GM21360 (cell line): ENCODE measurements around the gene ZNRF2.
A peak's percentile ranks its signal among the peaks of the same experiment; 100 is the strongest.
"Not testable (repeated sequence)": the region's sequence is repeated elsewhere in the genome, so short reads cannot be mapped to it uniquely, and the experiment has no call there.

Source experiments
- ATAC-seq: cut with Tn5 transposase; IDR thresholded peaks from one replicate; pipeline ENCODE4 v1.9.1; 2021; ENCODE audit warnings: mild to moderate bottlenecking, moderate library complexity; ENCODE audit not compliant: unreplicated experiment

The ZNRF2 gene

GRCh38 chr7:30260246-30260768 is 24.1 kb upstream of the ZNRF2 start:
- no peak for ATAC-seq

GRCh38 chr7:30263090-30263710 is 21.2 kb upstream of the ZNRF2 start:
- ATAC-seq: no peak

GRCh38 chr7:30264052-30264451 is 20.3 kb upstream of the ZNRF2 start:
- no peak for ATAC-seq

DNA sequence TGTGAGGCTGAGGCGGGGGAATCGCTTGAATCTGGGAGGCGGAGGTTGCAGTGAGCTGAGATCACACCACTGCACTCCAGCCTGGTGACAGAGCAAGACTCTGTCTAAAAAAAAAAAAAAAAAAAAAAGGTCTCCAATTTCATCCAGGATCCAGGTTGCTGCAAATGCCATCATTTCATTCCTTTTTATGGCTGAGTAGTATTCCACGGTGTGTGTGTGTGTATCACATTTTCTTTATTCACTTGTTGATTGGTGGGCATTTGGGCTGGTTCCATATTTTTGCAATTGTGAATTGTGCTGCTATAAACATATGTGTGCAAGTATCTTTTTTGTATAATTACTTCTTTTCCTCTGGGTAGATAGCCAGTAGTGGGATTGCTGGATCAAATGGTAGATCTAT is 19.2 kb upstream of the ZNRF2 start:
- ATAC-seq: not testable (repeated sequence)

GRCh38 chr7:30266686-30267085 is 17.7 kb upstream of the ZNRF2 start:
- no peak for ATAC-seq

GRCh38 chr7:30268586-30268985 is 15.8 kb upstream of the ZNRF2 start:
- ATAC-seq: no peak

DNA sequence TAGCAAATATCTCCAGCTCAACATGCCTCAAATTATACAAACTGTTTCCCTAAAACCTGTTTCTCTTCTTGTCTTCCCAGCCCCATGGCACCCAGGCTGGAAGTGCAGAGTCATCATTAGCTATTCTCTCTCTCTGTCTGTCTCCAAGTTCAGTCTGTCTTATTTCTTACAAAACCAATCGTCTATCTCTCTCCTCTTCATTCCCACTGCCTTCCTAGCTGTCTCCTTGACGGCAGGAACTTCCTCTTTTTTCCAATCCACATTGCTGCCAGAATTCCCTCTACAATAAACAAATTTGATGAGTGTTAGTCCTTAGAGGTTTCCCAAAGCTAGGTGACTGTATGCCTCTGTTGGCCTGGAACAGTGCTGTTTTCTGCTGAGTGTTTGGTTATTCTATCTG is 14.9 kb upstream of the ZNRF2 start:
- no peak for ATAC-seq

GRCh38 chr7:30270921-30271320 is 13.5 kb upstream of the ZNRF2 start:
- no peak for ATAC-seq

- no peak for ATAC-seq
These were observed 12.3 kb upstream of the ZNRF2 start for GRCh38 chr7:30272126-30272525.

- ATAC-seq: no peak
These were observed 10.8 kb upstream of the ZNRF2 start for GRCh38 chr7:30273552-30273951.

- no peak for ATAC-seq
These were observed 9.8 kb upstream of the ZNRF2 start for GRCh38 chr7:30274641-30275040.

DNA sequence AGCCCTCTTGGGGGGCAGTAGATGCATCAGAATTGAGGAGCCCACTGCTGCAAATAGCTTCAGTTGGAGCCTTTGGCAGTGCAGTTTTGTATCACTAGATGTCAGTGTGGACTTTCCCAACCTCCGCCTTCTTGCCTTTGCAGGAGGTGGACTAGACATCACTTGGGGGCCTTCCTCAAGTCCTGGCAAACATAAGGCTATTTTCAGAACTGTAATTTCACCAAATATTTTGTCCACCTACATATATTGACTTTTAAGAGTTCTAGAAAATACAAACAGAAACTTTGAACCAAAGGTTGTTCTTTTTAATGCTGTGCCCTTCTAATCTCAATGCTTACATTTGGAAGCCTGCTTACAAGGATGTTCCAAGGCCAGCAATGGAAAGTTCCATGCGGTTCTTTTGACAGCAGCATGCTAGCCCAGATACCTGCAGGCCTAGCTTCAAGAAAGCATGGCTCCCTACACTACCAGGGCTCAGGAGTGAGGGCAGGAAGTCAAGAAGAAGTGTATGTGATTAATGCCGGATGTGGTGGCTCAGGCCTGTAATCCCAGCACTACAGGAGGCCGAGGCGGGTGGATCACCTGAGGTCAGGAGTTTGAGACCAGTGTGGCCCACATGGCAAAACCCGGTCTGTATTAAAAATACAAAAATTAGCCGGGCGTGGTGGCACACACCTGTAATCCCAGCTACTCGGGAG is 8.0 kb upstream of the ZNRF2 start:
- ATAC-seq: no peak

GRCh38 chr7:30278376-30278775 is 6.0 kb upstream of the ZNRF2 start:
- ATAC-seq: no peak

DNA sequence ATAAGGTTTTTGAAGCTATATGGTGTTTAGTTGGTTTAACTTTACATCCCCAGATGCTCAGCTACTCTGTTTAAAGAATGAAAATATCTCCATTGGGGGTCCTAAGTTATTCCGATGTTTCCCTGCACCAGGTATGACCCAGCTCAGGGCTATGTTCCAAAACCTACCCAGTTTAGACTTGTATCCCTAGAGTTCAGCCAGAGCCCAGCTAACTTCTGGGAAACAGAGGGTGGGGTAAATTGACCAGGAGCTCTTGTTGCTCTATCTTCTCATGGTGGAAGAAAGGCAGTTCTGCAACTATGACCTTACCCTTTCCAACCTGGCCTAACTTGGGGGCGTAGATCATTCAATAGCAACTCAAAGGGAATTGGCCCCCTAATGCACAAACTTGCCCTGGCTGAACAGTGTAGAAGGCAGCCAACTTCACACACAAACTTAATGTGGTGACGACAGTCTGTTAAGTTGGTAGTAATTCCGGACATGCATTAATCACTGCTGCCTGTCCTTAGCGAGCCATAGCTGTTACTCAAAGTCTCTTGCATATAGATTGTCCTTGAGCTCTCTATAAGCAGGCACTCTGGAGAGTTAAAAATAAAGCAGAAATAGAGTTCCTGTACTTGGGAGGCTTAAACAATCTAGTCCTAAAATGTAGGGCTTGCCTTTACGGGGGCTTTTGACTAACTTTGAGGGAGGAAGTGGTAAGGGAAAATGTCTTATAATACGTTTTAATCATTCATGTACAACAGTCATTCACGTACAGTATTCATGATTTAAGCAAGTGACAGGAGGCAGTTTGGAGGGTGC is 5.3 kb upstream of the ZNRF2 start:
- ATAC-seq: no peak

DNA sequence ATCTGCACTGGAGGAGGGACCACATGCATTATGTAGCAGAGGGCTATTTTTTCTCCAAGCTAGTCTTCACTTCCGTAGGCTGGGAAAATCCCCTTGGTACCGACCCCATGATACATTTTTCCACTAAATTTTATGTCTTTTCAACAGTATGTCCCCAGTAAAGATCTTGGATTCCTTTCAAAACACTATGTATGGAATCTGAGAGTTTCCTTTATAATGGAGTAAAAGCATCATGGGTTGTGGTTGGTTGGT is 4.8 kb upstream of the ZNRF2 start:
- no peak for ATAC-seq

- ATAC-seq: no peak
These were observed 3.8 kb upstream of the ZNRF2 start for GRCh38 chr7:30280631-30281030.

DNA sequence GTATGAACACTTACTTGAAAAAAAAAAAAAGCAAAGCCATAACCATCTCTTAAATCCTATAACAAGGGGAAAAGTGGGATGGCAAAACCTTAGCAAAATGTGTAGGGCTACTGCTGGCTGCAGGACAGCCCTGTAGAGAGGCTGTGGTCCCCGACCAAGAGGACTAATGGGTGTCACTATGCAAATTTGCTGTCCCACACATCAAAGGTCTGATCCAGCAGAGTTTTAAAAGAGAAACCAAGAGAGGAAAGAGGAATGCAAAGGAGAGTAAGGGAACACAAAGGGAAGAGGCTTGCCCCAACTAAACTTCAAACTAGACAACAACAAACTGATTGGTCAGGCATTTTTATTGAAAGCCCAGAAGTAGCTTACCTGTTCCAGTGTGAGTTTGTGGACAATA is 3.1 kb upstream of the ZNRF2 start:
- no peak for ATAC-seq

- ATAC-seq: no peak
These were observed 2.6 kb upstream of the ZNRF2 start for GRCh38 chr7:30281791-30282190.

DNA sequence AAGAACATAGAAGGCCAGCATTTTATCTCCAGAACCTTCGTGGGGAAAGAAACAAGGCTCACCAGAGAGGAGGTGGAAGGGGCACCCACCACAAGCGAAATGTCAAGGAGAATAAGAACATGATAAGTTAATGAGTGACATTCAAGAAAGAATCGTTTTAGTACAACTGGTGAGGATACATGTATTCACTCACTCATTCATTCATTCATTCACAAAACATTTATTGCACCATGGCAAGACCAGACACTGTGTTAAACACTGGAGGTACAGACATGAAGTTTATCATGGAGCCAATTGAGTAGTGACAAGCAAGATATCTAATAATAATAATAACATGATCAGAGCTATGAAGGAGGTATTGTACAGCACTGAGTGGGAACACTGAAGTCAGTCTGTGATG is 1.7 kb upstream of the ZNRF2 start:
- no peak for ATAC-seq

DNA sequence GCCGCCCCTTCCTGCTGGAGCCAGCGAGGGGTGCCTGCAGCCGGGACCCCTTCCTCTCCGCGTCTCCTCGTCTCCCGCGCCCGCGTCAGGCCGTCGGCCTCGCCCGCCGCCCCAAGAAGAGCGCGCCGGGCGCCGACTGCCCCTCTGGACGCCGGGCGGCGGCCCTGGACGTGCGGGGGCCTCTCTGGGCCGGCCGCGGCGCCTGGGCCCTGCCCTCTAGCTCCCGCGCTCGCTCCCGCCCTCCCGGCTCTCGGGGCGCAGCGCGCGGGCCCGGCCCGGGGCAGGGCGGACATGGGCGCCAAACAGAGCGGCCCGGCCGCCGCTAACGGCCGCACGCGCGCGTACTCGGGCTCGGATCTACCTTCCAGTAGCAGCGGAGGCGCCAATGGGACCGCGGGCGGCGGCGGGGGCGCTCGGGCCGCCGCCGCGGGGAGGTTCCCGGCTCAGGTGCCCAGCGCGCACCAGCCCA is 704 bp downstream of the ZNRF2 start:
- ATAC-seq: peak; percentile 14

DNA sequence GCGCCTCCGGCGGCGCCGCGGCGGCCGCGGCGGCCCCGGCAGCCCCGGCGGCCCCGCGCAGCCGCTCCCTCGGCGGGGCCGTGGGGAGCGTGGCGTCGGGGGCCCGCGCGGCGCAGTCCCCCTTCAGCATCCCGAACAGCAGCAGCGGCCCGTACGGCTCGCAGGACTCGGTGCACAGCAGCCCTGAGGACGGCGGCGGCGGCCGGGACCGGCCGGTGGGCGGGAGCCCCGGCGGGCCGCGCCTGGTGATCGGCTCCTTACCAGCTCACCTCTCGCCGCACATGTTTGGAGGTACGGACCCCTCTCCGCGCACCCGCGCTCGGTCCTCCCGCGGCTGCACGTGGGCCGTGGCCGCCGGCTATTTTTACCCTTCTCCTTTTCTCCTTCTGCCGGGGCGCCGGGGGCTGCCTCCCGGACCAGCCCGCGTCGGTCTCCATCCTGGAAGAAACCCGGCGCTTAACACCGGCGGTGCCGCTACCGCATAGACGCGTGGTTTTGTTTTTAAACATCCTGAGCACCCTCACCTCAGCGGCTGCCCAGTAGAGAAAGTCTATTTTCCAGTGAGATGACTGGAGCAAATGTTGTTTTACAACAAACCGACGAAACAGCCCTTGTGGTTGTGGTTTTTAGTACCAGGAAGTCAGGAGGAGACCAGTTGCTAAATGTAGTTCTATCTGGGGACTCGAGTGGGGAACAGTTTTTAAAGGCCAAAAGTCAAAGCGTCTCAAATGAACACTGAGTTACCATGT is 1.3 kb downstream of the ZNRF2 start:
- peak; percentile 8 for ATAC-seq
